Measurements from ENCODE around the gene TTL. TPM values are rescaled to one million over a fixed set of nuclear protein-coding genes. Genes with fewer than 3 reads are reported as not detected.

Gene TTL
- polyA plus RNA-seq, 3 donors, result 2.7 to 13.9 (median 5.4) TPM

- Histone ChIP-seq H2AFZ (ENCODE audit: insufficient read depth, low read depth, low read length, poor library complexity, severe bottlenecking) (no peak overlapping the region), H3K4me2 (replicated peaks; ENCODE audit: extremely low read depth, low read length, poor library complexity, severe bottlenecking) (no peak overlapping the region), H4K20me1 (ENCODE audit: insufficient read depth, low read length) (no peaks in the 10 kb centered on the region), H3K27me3 (ENCODE audit: control insufficient read depth in 2 of 2, insufficient read depth in 2 of 2, low read length in 2 of 2) (no peaks in the 10 kb centered on the region), H3K9ac (ENCODE audit: insufficient read depth, low read length, poor library complexity, severe bottlenecking) (no peak overlapping the region), H3K4me3 (replicated peaks in 1 of 3; ENCODE audit: low read depth in 2 of 3, low read length in 3 of 3) (no peak overlapping the region), H3K27ac (ENCODE audit: low read depth in 1 of 2, low read length in 2 of 2) (no peak overlapping the region), H3K4me1 (ENCODE audit: control insufficient read depth in 1 of 2, insufficient read depth in 2 of 2, low read length in 2 of 2) (no peaks in the 10 kb centered on the region), H3K36me3 (replicated peaks in 1 of 2; ENCODE audit: control insufficient read depth in 1 of 2, insufficient read depth in 2 of 2, low read length in 2 of 2) (peaks cover 33 to 73% of the 10 kb centered on the region in 2 donors), H3K9me3 (replicated peaks in 1 of 2; ENCODE audit: control insufficient read depth in 1 of 2, insufficient read depth in 1 of 2, low read length in 2 of 2) (no peaks in the 10 kb centered on the region), H3K79me2 (ENCODE audit: insufficient read depth, low read length) (no peaks in the 10 kb centered on the region)
- no peak for DNase-seq
- intact Hi-C loops (cut with micrococcal nuclease), result no loop called here
- Mint-ChIP-seq H3K36me3 (peaks cover 53 to 81% of the 10 kb centered on the region in 2 donors), H3K9me3 (peaks cover 0 to 5% (median 0%) of the 10 kb centered on the region in 7 donors), H3K4me3 (no peak overlapping the region), H3K4me1 (no peaks in the 10 kb centered on the region), H3K27me3 (ENCODE audit: low read depth in 3 of 3) (no peaks in the 10 kb centered on the region), H3K27ac (no peak overlapping the region)
- TF ChIP-seq CTCF (IDR thresholded peaks at IDR 0.05), result no peak
- no CpG with 5 or more reads among the region's 3 CpGs for WGBS (ENCODE audit: insufficient coverage)
Measured at GRCh38 chr2:112516801-112517200, 34.8 kb downstream of the TTL start.

GRCh38 chr2:112518807-112519206, 36.9 kb downstream of the TTL start:
- no peak overlapping the region for H3K4me3 ChIP-seq (replicated peaks in 1 of 3; ENCODE audit: low read depth in 2 of 3, low read length in 3 of 3)
- intact Hi-C loops (cut with micrococcal nuclease), result no loop called here
- H3K4me1 Mint-ChIP-seq, result no peaks in the 10 kb centered on the region
- no peak overlapping the region for H3K4me2 ChIP-seq (replicated peaks; ENCODE audit: extremely low read depth, low read length, poor library complexity, severe bottlenecking)
- H3K9me3 Mint-ChIP-seq, result peaks cover 0 to 5% (median 0%) of the 10 kb centered on the region in 7 donors
- no peak overlapping the region for H3K27ac ChIP-seq (ENCODE audit: low read depth in 1 of 2, low read length in 2 of 2)
- H4K20me1 ChIP-seq (ENCODE audit: insufficient read depth, low read length), result no peaks in the 10 kb centered on the region
- no peak overlapping the region for H3K4me3 Mint-ChIP-seq
- peaks cover 0 to 2% (median 0%) of the 10 kb centered on the region in 3 donors for H3K27me3 Mint-ChIP-seq (ENCODE audit: low read depth in 3 of 3)
- WGBS (ENCODE audit: insufficient coverage), result 94% methylated on average over 6 of the region's 7 CpGs
- no peak for DNase-seq
- H2AFZ ChIP-seq (ENCODE audit: insufficient read depth, low read depth, low read length, poor library complexity, severe bottlenecking), result no peak overlapping the region
- H3K4me1 ChIP-seq (ENCODE audit: control insufficient read depth in 1 of 2, insufficient read depth in 2 of 2, low read length in 2 of 2), result no peaks in the 10 kb centered on the region
- H3K36me3 ChIP-seq (replicated peaks in 1 of 2; ENCODE audit: control insufficient read depth in 1 of 2, insufficient read depth in 2 of 2, low read length in 2 of 2), result peaks cover 44 to 81% of the 10 kb centered on the region in 2 donors
- H3K27me3 ChIP-seq (ENCODE audit: control insufficient read depth in 2 of 2, insufficient read depth in 2 of 2, low read length in 2 of 2), result no peaks in the 10 kb centered on the region
- H3K79me2 ChIP-seq (ENCODE audit: insufficient read depth, low read length), result no peaks in the 10 kb centered on the region
- no peaks in the 10 kb centered on the region for H3K9me3 ChIP-seq (replicated peaks in 1 of 2; ENCODE audit: control insufficient read depth in 1 of 2, insufficient read depth in 1 of 2, low read length in 2 of 2)
- H3K9ac ChIP-seq (ENCODE audit: insufficient read depth, low read length, poor library complexity, severe bottlenecking), result no peak overlapping the region
- no peak overlapping the region for H3K27ac Mint-ChIP-seq
- TF ChIP-seq CTCF (IDR thresholded peaks at IDR 0.05), result no peak
- H3K36me3 Mint-ChIP-seq, result peaks cover 68 to 91% of the 10 kb centered on the region in 2 donors

All from CD14-positive monocyte (primary cell).